HG02981 (cell line): ENCODE results near the gene EGLN2.
"Not testable (repeated sequence)": the region's sequence is repeated elsewhere in the genome, so short reads cannot be mapped to it uniquely, and the experiment has no call there.

ENCODE experiments used
- ATAC-seq: cut with Tn5 transposase; IDR thresholded peaks from one replicate; pipeline ENCODE4 v1.9.1; 2021; ENCODE audit warnings: mild to moderate bottlenecking, moderate library complexity; ENCODE audit not compliant: unreplicated experiment

Gene EGLN2

GRCh38 chr19:40815223-40815622, 16.2 kb downstream of the EGLN2 start:
- no peak for ATAC-seq

DNA sequence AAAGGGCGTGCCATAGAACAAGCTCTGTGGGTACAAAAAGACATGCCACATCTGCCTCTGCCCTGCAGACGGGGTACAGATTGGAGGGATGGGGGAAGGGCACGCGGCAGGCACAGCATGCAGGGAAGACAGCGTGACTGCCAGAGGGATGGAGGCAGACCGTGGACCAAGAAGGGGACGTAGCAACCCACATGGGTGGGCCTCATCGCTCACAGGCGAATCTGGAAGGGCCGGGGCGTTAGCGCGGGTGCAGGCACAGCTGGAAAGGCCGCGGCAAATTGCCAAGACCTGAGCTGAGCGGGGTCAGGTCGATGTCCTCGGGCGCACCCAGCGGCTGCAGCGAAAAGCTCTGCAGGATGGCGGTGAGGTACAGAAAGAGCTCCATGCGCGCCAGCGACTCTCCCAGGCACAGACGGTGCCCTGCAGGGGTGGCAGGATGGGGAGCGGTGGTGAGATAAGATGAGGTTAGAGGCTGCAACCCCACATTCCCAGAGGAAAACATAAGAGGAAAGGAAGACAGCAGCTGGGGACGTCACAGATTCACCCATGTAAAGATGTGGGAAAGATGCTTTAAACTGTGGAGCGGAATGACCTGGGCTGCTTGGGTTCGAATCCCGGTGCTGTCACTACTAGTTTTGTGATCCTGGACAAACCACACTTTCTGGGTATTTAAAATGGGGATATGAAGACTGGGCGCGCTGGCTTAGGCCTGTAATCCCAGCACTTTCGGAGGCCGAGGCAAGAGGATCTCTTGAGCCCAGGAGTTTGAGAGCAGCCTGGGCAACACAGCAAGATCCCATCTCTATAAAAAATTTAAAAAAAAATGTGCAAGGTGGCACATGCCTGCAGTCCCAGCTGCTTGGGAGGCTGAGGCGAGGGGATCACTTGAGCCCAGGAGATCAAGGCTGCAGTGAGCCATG, 19.7 kb downstream of the EGLN2 start:
- not testable (repeated sequence) for ATAC-seq

- ATAC-seq: not testable (repeated sequence)
Observed at GRCh38 chr19:40819479-40820234, 20.7 kb downstream of the EGLN2 start.

GRCh38 chr19:40822161-40822560, 23.2 kb downstream of the EGLN2 start:
- no peak for ATAC-seq

- not testable (repeated sequence) for ATAC-seq
Observed at GRCh38 chr19:40822704-40823553, 23.9 kb downstream of the EGLN2 start.

- not testable (repeated sequence) for ATAC-seq
Observed at GRCh38 chr19:40824916-40825315, 25.9 kb downstream of the EGLN2 start.

DNA sequence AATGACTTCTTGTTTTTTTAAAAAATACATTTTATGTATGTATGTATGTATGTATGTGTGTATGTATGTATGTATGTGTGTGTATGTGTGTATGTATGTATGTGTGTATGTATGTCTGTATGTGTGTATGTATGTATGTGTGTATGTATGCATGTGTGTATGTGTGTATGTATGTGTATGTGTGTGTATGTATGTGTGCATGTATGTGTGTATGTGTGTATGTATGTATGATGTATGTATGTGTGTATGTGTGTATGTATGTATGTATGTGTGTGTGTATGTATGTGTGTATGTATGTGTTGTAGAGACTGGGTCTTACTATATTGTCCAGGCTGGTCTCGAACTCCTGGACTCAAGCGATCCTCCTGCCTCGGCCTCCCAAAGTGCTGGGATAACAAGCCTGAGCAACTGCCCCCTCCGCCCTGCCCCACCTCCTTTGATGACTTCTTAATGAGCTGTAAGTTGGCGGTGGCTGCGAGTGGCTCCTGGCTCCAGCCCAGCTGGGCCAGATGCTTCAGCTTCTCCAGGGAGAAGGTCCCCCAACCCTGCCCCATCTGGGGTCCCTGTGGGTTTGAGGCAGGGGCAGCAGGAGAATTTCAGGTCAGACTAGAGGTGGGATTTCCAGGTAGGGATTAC, 26.6 kb downstream of the EGLN2 start:
- not testable (repeated sequence) for ATAC-seq

DNA sequence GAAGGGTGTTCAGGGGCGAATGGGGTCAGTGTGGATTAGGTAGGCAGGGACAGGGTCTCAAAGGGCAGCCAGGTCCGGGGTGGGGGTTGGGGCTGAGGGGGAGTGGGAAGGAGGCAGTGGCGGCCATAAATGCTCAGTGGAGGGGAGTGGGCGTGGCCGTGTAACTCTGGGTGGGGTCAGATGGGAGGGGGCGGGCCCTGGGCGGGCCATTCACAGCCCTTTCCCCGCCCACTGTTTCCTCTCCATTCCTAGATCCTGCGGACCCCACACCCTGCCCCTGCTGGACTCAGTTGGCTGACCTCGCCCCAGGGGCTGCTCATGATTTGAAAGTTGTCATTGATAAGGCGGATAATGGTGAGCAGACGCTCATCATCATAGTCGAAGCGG, 27.3 kb downstream of the EGLN2 start:
- not testable (repeated sequence) for ATAC-seq

GRCh38 chr19:40826699-40827385, 27.9 kb downstream of the EGLN2 start:
- not testable (repeated sequence) for ATAC-seq

GRCh38 chr19:40827386-40828247, 28.6 kb downstream of the EGLN2 start:
- no peak for ATAC-seq

- no peak for ATAC-seq
Observed at GRCh38 chr19:40829205-40829604, 30.2 kb downstream of the EGLN2 start.

DNA sequence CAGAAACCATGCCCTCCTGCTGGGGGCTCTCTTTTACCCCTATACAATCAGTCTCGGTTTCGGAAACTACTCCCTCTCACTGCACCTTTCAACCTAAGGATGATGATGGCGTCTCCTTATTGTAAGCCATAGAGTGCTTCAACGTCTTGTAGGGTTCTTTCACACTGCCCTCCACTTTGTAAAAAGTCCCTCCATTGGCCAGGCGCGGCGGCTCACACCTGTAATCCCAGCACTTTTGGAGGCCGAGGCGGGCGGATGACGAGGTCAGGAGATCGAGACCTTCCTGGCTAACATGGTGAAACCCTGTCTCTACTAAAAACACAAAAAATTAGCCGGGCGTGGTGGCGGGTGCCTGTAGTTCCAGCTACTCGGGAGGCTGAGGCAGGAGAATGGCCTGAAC, 31.8 kb downstream of the EGLN2 start:
- not testable (repeated sequence) for ATAC-seq

GRCh38 chr19:40831502-40832430, 32.8 kb downstream of the EGLN2 start:
- ATAC-seq: no peak

GRCh38 chr19:40832431-40832790, 33.4 kb downstream of the EGLN2 start:
- ATAC-seq: not testable (repeated sequence)

GRCh38 chr19:40833728-40834533, 34.9 kb downstream of the EGLN2 start:
- ATAC-seq: not testable (repeated sequence)

- no peak for ATAC-seq
Observed at GRCh38 chr19:40836754-40837429, 37.9 kb downstream of the EGLN2 start.
